ENCODE data around the gene CRYBA2. TPM values are rescaled to one million over a fixed set of nuclear protein-coding genes. Genes with fewer than 3 reads are reported as not detected.

The CRYBA2 gene
- total RNA-seq, 1 experiment from 2014 or later, result not detected

DNA sequence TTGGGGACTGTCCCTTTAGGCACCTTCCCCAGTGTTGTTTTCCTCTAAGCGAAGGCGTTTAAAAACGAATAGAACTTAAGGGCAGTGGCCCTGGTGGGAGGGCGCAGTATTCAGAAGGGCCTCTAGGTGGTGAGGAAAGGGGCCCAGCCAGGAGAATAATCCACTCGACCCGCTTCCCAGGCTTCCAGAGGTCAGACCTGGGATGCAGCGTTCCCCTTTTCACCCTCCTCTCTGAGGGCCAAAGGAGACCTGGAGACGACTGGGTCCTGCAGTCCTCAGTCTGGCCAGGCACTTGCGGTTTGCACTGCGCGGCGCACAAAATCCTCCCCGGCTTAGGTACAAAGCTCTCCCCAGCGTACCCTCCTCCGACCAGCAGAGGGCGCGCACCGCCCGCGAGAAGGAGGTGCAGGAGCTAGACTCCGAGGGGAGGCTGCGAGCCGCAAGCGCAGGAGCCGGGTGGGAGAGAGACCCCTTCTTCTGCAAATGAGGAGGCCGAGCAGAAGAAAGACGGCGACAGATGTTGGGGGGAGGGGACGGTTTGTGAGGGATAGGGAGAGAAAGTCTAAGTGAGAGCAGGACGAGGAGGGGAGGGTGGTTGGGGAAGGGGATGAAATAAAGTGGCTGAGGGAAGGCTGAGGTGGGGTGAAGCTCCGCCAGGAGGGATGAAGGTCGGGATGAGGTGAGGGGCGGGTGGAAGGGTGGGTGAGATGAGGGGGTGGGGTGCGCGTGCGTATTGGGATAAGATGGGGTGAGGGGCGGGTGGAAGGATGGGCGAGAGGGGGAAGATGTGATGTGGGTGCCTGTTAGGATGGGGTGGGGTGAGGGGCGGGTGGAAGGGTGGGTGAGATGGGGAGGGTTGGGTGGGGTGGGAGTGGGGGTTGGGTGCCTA is 13.1 kb downstream of the CRYBA2 start (continued):
- TF ChIP-seq, protein P1, sequence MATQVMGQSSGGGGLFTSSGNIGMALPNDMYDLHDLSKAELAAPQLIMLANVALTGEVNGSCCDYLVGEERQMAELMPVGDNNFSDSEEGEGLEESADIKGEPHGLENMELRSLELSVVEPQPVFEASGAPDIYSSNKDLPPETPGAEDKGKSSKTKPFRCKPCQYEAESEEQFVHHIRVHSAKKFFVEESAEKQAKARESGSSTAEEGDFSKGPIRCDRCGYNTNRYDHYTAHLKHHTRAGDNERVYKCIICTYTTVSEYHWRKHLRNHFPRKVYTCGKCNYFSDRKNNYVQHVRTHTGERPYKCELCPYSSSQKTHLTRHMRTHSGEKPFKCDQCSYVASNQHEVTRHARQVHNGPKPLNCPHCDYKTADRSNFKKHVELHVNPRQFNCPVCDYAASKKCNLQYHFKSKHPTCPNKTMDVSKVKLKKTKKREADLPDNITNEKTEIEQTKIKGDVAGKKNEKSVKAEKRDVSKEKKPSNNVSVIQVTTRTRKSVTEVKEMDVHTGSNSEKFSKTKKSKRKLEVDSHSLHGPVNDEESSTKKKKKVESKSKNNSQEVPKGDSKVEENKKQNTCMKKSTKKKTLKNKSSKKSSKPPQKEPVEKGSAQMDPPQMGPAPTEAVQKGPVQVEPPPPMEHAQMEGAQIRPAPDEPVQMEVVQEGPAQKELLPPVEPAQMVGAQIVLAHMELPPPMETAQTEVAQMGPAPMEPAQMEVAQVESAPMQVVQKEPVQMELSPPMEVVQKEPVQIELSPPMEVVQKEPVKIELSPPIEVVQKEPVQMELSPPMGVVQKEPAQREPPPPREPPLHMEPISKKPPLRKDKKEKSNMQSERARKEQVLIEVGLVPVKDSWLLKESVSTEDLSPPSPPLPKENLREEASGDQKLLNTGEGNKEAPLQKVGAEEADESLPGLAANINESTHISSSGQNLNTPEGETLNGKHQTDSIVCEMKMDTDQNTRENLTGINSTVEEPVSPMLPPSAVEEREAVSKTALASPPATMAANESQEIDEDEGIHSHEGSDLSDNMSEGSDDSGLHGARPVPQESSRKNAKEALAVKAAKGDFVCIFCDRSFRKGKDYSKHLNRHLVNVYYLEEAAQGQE (IDR thresholded peaks at IDR 0.05; ENCODE audit: low read depth), result no peak
- no peak for TF ChIP-seq CBX3 (IDR thresholded peaks at IDR 0.05; ENCODE audit: low read depth)
- peak; percentile 91 for TF ChIP-seq RAD21 (IDR thresholded peaks at IDR 0.05; ENCODE audit: low read depth)
- no peak for TF ChIP-seq ZFX (IDR thresholded peaks at IDR 0.05)
- no peak for TF ChIP-seq JUND (IDR thresholded peaks at IDR 0.05)
- no peak for TF ChIP-seq SP1 (IDR thresholded peaks at IDR 0.05; ENCODE audit: low read depth)
- no peak for TF ChIP-seq SIN3A (IDR thresholded peaks at IDR 0.05; ENCODE audit: low read depth)

DNA sequence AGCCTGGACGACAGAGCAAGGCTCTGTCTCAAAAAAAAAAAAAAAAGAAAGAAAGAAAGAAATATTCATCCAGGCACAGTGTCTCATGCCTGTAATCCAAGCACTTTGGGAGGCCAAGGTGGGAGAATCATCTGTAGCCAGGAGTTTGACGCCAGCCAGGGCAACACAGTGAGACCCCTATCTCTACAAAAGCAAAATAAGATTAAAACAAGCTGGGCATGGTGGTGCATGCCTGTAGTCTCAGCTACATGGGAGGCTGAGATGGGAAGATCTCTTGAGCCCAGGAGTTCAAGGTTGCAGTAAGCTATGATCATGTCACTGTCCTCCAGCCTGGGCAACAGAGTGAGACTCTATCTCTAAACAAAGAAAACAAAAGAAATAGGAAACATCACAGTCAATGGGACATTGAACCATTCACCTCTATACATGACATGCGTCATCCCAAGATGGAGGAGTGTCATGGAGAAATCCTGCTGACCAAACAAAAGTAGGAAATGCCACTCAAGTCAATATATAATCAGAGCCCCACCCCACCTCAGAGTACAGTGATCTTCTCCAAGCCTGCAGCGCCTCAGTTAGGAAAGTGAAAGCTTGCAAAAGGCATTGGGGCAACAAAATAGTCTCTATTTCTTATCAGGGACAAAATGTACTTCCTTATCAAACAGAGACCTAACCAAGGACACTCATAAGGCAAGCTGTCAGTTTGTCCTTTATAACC is 18.0 kb downstream of the CRYBA2 start:
- TF ChIP-seq EZH2 (IDR thresholded peaks at IDR 0.05) (no peak), ZNF274 (IDR thresholded peaks at IDR 0.05; ENCODE audit: low read depth, low read length) (no peak), JUND (IDR thresholded peaks at IDR 0.05) (no peak), CEBPB (IDR thresholded peaks at IDR 0.05; ENCODE audit: low read depth) (no peak), TCF7L2 (IDR thresholded peaks at IDR 0.05; ENCODE audit: borderline replicate concordance, extremely low read depth, insufficient read depth, insufficient read length) (no peak), RAD21 (IDR thresholded peaks at IDR 0.05; ENCODE audit: low read depth) (peak; percentile 28)
- Histone ChIP-seq H3K9ac (ENCODE audit: low read length) (no peak overlapping the region), H3K4me2 (ENCODE audit: low read length) (no peak overlapping the region), H3K27me3 (ENCODE audit: insufficient read depth, low read length) (no peaks in the 10 kb centered on the region), H3K9me3 (ENCODE audit: control insufficient read depth in 1 of 2, insufficient read depth in 1 of 2, low read depth in 1 of 2, low read length in 2 of 2) (no peaks in the 10 kb centered on the region), H2AFZ (ENCODE audit: low read depth, low read length, poor library complexity, severe bottlenecking) (no peak overlapping the region), H3K4me3 (replicated peaks in 1 of 2; ENCODE audit: low read depth in 1 of 2, low read length in 2 of 2) (no peak overlapping the region), H3K4me1 (ENCODE audit: control insufficient read depth in 1 of 2, insufficient read depth in 2 of 2, low read length in 2 of 2) (peaks cover 0 to 8% of the 10 kb centered on the region in 2 experiments; a peak in 1 of 4 replicates), H3K79me2 (ENCODE audit: insufficient read depth, low read length) (no peaks in the 10 kb centered on the region), H3K27ac (ENCODE audit: low read depth, low read length) (no peak overlapping the region), H3K9me2 (ENCODE audit: insufficient read depth) (no peaks in the 10 kb centered on the region), H3K36me3 (ENCODE audit: control insufficient read depth in 1 of 2, insufficient read depth in 2 of 2, low read length in 2 of 2) (no peaks in the 10 kb centered on the region), H4K20me1 (ENCODE audit: insufficient read depth) (no peaks in the 10 kb centered on the region)
- intact Hi-C loops (cut with micrococcal nuclease), result no loop called here
- no peak for DNase-seq (ENCODE audit: low read depth, low spot score)
- ChIA-PET POLR2A (no interaction called here), RAD21 (ENCODE audit: low non-redundant PET in 1 of 2, low total read pairs in 2 of 2, uncharacterized antibody in 2 of 2, unreplicated experiment in 2 of 2) (no interaction called here), CTCF (interaction anchor here (0.8 to 1.0 kb wide), 2 partner anchors 22 to 77 kb away, joined by 3 to 4 read pairs; no protein-coding TSS in a partner anchor)
- BruUV-seq (replicated peaks), result no TSS peak
- no peak for ATAC-seq

Measured in HCT116 (cell line).